Neural crest cell (in vitro differentiated cells): ENCODE data around the gene SCUBE1. TPM values are rescaled to one million over a fixed set of nuclear protein-coding genes. Genes with fewer than 3 reads are reported as not detected.

ENCODE experiments used
- DNase-seq: peaks from one replicate; pipeline ENCODE4 v3.0.0; 2021; ENCODE audit warnings: low read depth, mixed read lengths, low spot score
- H3K27ac Mint-ChIP-seq: one replicate; pipeline ENCODE4 v1.8.0; 2021; ENCODE audit warnings: mild to moderate bottlenecking, mixed read lengths; ENCODE audit not compliant: unreplicated experiment
- H3K27me3 Mint-ChIP-seq: 2 replicates; pipeline ENCODE4 v1.8.0; 2021; ENCODE audit warnings: low read depth, mild to moderate bottlenecking, mixed read lengths
- H3K36me3 Mint-ChIP-seq: 2 replicates; pipeline ENCODE4 v1.8.0; 2021; ENCODE audit warnings: low read depth, mild to moderate bottlenecking, mixed read lengths
- H3K4me1 Mint-ChIP-seq: 2 replicates; pipeline ENCODE4 v1.8.0; 2021; ENCODE audit warnings: mixed read lengths
- H3K4me3 Mint-ChIP-seq: one replicate; pipeline ENCODE4 v1.8.0; 2021; ENCODE audit warnings: mild to moderate bottlenecking, mixed read lengths
- H3K9me3 Mint-ChIP-seq: 2 replicates; pipeline ENCODE4 v1.8.0; 2021; ENCODE audit warnings: mixed read lengths
- total RNA-seq: library from RNA; stranded (reverse); gene quantifications from 2 replicates; pipeline ENCODE4 v1.2.1, GENCODE V29; 2021
- TF ChIP-seq, protein P1 (sequence below): fragments of 200-600 bp; sonication (generic); conservative IDR thresholded peaks from 2 replicates; pipeline ENCODE4 v1.5.0; 2021; ENCODE audit warnings: antibody characterized with exemption, mild to moderate bottlenecking

SCUBE1 gene
- total RNA-seq, 1 donor from 2014 or later = 12.1 TPM

GRCh38 chr22:43305806-43306205, 37.4 kb downstream of the SCUBE1 start:
- TF ChIP-seq, protein P1, sequence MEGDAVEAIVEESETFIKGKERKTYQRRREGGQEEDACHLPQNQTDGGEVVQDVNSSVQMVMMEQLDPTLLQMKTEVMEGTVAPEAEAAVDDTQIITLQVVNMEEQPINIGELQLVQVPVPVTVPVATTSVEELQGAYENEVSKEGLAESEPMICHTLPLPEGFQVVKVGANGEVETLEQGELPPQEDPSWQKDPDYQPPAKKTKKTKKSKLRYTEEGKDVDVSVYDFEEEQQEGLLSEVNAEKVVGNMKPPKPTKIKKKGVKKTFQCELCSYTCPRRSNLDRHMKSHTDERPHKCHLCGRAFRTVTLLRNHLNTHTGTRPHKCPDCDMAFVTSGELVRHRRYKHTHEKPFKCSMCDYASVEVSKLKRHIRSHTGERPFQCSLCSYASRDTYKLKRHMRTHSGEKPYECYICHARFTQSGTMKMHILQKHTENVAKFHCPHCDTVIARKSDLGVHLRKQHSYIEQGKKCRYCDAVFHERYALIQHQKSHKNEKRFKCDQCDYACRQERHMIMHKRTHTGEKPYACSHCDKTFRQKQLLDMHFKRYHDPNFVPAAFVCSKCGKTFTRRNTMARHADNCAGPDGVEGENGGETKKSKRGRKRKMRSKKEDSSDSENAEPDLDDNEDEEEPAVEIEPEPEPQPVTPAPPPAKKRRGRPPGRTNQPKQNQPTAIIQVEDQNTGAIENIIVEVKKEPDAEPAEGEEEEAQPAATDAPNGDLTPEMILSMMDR = no peak
- no peak for DNase-seq
- Mint-ChIP-seq H3K9me3 (no peaks in the 10 kb centered on the region), H3K4me3 (no peak overlapping the region), H3K27ac (no peak overlapping the region), H3K27me3 (no peaks in the 10 kb centered on the region), H3K36me3 (no peaks in the 10 kb centered on the region), H3K4me1 (peaks cover 52% of the 10 kb centered on the region)

DNA sequence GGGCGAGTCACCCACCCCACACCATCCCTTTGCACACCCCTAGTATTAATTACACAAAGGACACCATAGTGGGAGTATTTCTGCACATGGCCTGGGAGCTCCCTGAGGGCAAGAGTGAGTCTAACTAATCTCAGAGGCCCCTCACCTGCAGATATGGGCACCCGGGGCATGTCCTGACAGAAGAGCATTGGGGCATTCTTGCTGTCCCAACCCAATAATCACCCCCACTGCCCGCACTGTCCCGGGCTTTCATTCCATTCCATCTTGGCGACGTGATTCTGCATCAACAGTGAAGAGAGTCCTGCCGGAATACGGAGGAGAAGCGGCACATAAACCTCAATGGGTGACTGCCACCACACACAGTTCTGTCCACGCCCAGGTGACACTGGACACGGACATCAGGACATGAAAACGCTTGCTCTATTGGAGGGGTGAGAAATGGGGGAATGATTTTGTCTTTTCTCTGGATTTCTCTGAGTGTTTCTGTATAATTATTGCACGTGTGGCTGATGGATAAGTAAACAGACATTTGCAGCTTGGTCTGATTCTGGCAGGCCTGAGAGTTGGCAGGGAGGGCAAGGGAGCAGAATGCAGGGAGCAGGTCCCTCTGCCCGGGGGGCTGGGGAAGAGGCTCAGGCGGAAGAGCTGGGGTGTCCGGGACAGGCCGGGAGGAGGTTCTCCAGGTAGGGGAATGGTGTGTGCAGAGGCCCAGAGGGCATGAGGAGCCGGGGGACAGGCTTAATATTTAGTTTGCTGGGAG, 38.2 kb downstream of the SCUBE1 start:
- no peaks in the 10 kb centered on the region for H3K27me3 Mint-ChIP-seq
- H3K4me1 Mint-ChIP-seq = peaks cover 49% of the 10 kb centered on the region
- H3K9me3 Mint-ChIP-seq = no peaks in the 10 kb centered on the region
- no peak overlapping the region for H3K27ac Mint-ChIP-seq
- DNase-seq = no peak
- TF ChIP-seq, protein P1 = no peak
- no peaks in the 10 kb centered on the region for H3K36me3 Mint-ChIP-seq
- no peak overlapping the region for H3K4me3 Mint-ChIP-seq

DNA sequence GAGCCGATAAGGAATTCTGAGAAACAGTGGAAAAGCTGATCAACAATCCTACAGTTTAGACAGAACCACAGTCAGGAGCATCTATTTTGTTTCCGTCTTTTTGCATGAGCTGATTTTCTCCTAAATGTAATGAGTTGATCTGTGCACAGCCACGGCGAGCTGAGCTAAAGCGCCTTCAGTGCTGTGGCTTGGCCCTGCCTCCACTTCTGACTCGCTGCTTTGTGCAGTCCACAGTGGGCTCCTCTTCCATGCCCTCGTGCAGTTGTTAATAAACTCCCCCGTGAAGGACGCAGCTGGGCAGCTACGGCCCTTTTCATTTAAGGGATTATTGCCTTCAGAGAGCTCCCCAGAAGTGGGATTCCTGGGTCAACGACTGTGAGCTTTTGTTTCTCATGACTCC, 39.4 kb downstream of the SCUBE1 start:
- peak overlapping the region; percentile 9 for H3K27ac Mint-ChIP-seq
- DNase-seq = no peak
- H3K4me3 Mint-ChIP-seq = no peak overlapping the region
- no peaks in the 10 kb centered on the region for H3K36me3 Mint-ChIP-seq
- H3K27me3 Mint-ChIP-seq = no peaks in the 10 kb centered on the region
- TF ChIP-seq, protein P1 = no peak
- no peaks in the 10 kb centered on the region for H3K9me3 Mint-ChIP-seq
- peaks cover 47% of the 10 kb centered on the region for H3K4me1 Mint-ChIP-seq

DNA sequence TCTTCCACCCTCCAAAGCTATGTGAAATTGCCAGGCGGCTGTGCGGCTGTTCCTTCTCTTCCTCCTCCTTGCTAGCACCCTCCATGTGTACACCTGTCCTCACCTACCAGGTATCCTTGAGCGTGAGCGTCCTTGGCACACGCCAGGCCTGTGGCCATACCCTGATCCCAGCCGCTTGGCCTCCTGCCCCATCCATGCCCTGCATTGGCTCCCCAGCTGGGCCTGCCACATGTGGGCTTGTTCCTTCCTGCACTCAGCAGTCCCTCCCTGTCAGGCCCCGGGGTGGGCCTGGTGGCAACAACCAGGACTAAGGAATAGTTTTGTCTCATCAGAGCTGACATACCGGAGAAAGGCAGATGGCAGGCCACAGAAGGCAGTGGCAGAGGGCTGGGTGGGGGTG, 40.0 kb downstream of the SCUBE1 start:
- Mint-ChIP-seq H3K36me3 (no peaks in the 10 kb centered on the region), H3K4me3 (no peak overlapping the region), H3K27ac (no peak overlapping the region), H3K27me3 (no peaks in the 10 kb centered on the region), H3K4me1 (peaks cover 43% of the 10 kb centered on the region), H3K9me3 (no peaks in the 10 kb centered on the region)
- TF ChIP-seq, protein P1 = no peak
- no peak for DNase-seq

DNA sequence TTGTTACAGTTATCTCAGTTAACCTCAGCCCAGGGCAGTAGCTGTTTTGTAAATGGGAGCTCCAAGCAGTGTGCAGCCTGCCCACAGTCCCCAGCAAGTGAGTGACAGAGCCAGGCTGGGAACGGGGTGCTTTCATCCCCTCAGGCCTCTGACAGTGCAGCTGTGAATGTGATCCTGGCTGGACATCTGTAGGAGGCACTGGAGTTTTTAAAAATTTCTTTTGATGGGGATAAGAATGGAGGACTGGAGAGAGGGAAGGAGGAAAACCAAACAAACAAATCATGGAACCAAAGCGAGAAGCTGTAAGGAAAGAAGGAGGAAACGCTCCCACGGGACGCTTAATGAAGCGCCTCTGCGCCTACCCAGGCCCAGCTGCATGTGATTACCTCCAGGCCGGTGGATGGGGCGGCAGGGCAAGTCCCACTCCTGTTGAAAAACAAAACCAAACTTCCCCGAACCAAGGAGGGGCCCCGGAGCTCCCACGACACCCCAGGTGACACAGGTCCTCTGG, 40.6 kb downstream of the SCUBE1 start:
- no peak overlapping the region for H3K4me3 Mint-ChIP-seq
- no peak for DNase-seq
- no peak overlapping the region for H3K27ac Mint-ChIP-seq
- H3K27me3 Mint-ChIP-seq = no peaks in the 10 kb centered on the region
- no peaks in the 10 kb centered on the region for H3K9me3 Mint-ChIP-seq
- H3K4me1 Mint-ChIP-seq = peaks cover 39% of the 10 kb centered on the region
- TF ChIP-seq, protein P1 = no peak
- H3K36me3 Mint-ChIP-seq = no peaks in the 10 kb centered on the region
